Measurements from ENCODE around the gene SCN1A.

GRCh38 chr2:166140932-166141331, 13.1 kb upstream of the SCN1A start:
- no peak for TF ChIP-seq CTCF (IDR thresholded peaks at IDR 0.05)
- TF ChIP-seq POLR2A (IDR thresholded peaks at IDR 0.05): no peak
